H1 (cell line): ENCODE measurements around the gene PPM1L. TPM values are rescaled to one million over a fixed set of nuclear protein-coding genes. Genes with fewer than 3 reads are reported as not detected.

Experiments
- CTCF ChIA-PET: fragments of 300-600 bp; sonication (Branson Sonifier 250); formaldehyde crosslinking; loops from one replicate; lab custom pipeline; 2021; ENCODE audit not compliant: partially characterized antibody; lab: Charles Lee
- POLR2A ChIA-PET: fragments of 300-600 bp; sonication (Branson Sonifier 250); formaldehyde crosslinking; loops from one replicate; lab custom pipeline; 2021; ENCODE audit warnings: inconsistent platforms; ENCODE audit not compliant: partially characterized antibody; lab: Charles Lee
- DNase-seq, 2 experiments: peaks; one replicate each; pipeline versions ENCODE4 v3.0.0 to v3.0.0-alpha.2; 2010 to 2022; ENCODE audit warnings: low spot score in 2 of 2, low read depth in 1 of 2, mixed read lengths in 1 of 2
- FAIRE-seq: peaks from 2 replicates; lab custom pipeline; 2011; peaks lifted over from hg19 to GRCh38; lab: Jason Lieb, UNC
- H2AFZ ChIP-seq: 2 replicates; pipeline ENCODE4 v1.8.1; 2012; ENCODE audit warnings: low read length, inconsistent platforms
- H2AK5ac ChIP-seq: 2 replicates; pipeline ENCODE4 v1.6.1; 2013; ENCODE audit warnings: low read depth, low read length
- H2BK120ac ChIP-seq: replicated peaks from 2 replicates; pipeline ENCODE3; 2013; ENCODE audit warnings: low read depth, low read length, inconsistent platforms
- H2BK12ac ChIP-seq: 2 replicates; pipeline ENCODE4 v1.6.1; 2013; ENCODE audit warnings: low read depth, low read length
- H2BK15ac ChIP-seq: 2 replicates; pipeline ENCODE4 v1.6.1; 2013; ENCODE audit warnings: low read length
- H2BK20ac ChIP-seq: 2 replicates; pipeline ENCODE4 v1.6.1; 2013; ENCODE audit warnings: low read length
- H2BK5ac ChIP-seq: 2 replicates; pipeline ENCODE4 v1.6.1; 2013; ENCODE audit warnings: low read depth, low read length
- H3K14ac ChIP-seq: 2 replicates; pipeline ENCODE4 v1.6.1; 2013; ENCODE audit warnings: inconsistent platforms; ENCODE audit not compliant: insufficient read length
- H3K18ac ChIP-seq: 2 replicates; pipeline ENCODE4 v1.6.1; 2013; ENCODE audit warnings: low read length; ENCODE audit errors: extremely low read depth
- H3K23ac ChIP-seq: 2 replicates; pipeline ENCODE4 v1.6.1; 2013; ENCODE audit warnings: inconsistent platforms; ENCODE audit not compliant: insufficient read length
- H3K23me2 ChIP-seq: 2 replicates; pipeline ENCODE4 v1.6.1; 2013; ENCODE audit warnings: low read depth, low read length
- H3K27ac ChIP-seq: 2 replicates; pipeline ENCODE4 v1.6.1; 2011; ENCODE audit warnings: low read depth, low read length, inconsistent platforms
- H3K27me3 ChIP-seq, 4 experiments: replicated peaks in 1 of 4; 1 replicate in 1 of 4; 2 replicates in 3 of 4; pipeline versions ENCODE4 v1.6.1 to v1.8.1; 2011 to 2013; ENCODE audit warnings: low read length in 3 of 4, mild to moderate bottlenecking in 3 of 4, inconsistent platforms in 2 of 4, mixed read lengths in 2 of 4, moderate library complexity in 1 of 4; ENCODE audit not compliant: control insufficient read depth in 3 of 4, insufficient read depth in 3 of 4; ENCODE audit errors: extremely low read depth in 1 of 4
- H3K36me3 ChIP-seq, 4 experiments: 2 replicates each; pipeline versions ENCODE4 v1.6.1 to v1.8.1; 2011 to 2013; ENCODE audit warnings: mild to moderate bottlenecking in 4 of 4, low read length in 3 of 4, moderate library complexity in 2 of 4, control low read depth in 1 of 4, inconsistent platforms in 1 of 4; ENCODE audit not compliant: insufficient read depth in 4 of 4, control insufficient read depth in 2 of 4
- H3K4ac ChIP-seq: replicated peaks from 2 replicates; pipeline ENCODE3; 2013; ENCODE audit warnings: low read length, low read depth, mixed read lengths, inconsistent platforms; ENCODE audit not compliant: insufficient read length
- H3K4me1 ChIP-seq, 4 experiments: replicated peaks in 1 of 4; 1 replicate in 1 of 4; 2 replicates in 3 of 4; pipeline versions ENCODE4 v1.6.1 to v1.8.1; 2011 to 2013; ENCODE audit warnings: low read length in 3 of 4, inconsistent platforms in 2 of 4, mixed read lengths in 1 of 4; ENCODE audit not compliant: insufficient read depth in 4 of 4, control insufficient read depth in 3 of 4
- H3K4me2 ChIP-seq, 2 experiments: 2 replicates each; pipeline versions ENCODE4 v1.6.1 to v1.8.1; 2011 to 2013; ENCODE audit warnings: low read depth in 2 of 2, low read length in 2 of 2, control low read depth in 1 of 2, inconsistent platforms in 1 of 2, mild to moderate bottlenecking in 1 of 2; ENCODE audit not compliant: insufficient read depth in 1 of 2
- H3K4me3 ChIP-seq, 4 experiments: fragments of 200-600, 300-600 bp in 1 of 4; sonication (generic), shearing (Covaris generic), sonication (Bioruptor Twin) in 1 of 4; 2 replicates each; pipeline versions ENCODE4 v1.5.1 to v1.8.1; 2011 to 2016; ENCODE audit warnings: low read length in 4 of 4, low read depth in 3 of 4, control low read depth in 2 of 4, inconsistent platforms in 2 of 4, mild to moderate bottlenecking in 2 of 4, mixed read lengths in 1 of 4, moderate library complexity in 1 of 4; ENCODE audit not compliant: insufficient read depth in 2 of 4; ENCODE audit errors: extremely low read depth in 1 of 4
- H3K56ac ChIP-seq: replicated peaks from 2 replicates; pipeline ENCODE3; 2013; ENCODE audit warnings: low read depth, mild to moderate bottlenecking, mixed read lengths, low read length, inconsistent platforms; ENCODE audit not compliant: insufficient read length
- H3K79me1 ChIP-seq: 2 replicates; pipeline ENCODE4 v1.6.1; 2013; ENCODE audit warnings: low read depth, low read length, control low read depth
- H3K79me2 ChIP-seq, 2 experiments: 2 replicates each; pipeline versions ENCODE4 v1.6.1 to v1.8.1; 2012 to 2013; ENCODE audit warnings: low read length in 2 of 2, mild to moderate bottlenecking in 2 of 2, inconsistent platforms in 1 of 2; ENCODE audit not compliant: insufficient read depth in 2 of 2, control insufficient read depth in 1 of 2
- H3K9ac ChIP-seq, 4 experiments: replicated peaks in 1 of 4; 1 replicate in 1 of 4; 2 replicates in 3 of 4; pipeline versions ENCODE4 v1.6.1 to v1.8.1; 2011 to 2013; ENCODE audit warnings: low read depth in 3 of 4, low read length in 3 of 4, control low read depth in 2 of 4, mild to moderate bottlenecking in 2 of 4, moderate library complexity in 2 of 4, inconsistent platforms in 1 of 4; ENCODE audit errors: extremely low read depth in 1 of 4
- H3K9me3 ChIP-seq, 2 experiments: 2 replicates each; pipeline versions ENCODE4 v1.6.1 to v1.8.1; 2012 to 2013; ENCODE audit warnings: mild to moderate bottlenecking in 2 of 2, moderate library complexity in 2 of 2, control low read depth in 1 of 2, inconsistent platforms in 1 of 2, low read depth in 1 of 2, low read length in 1 of 2, mixed read lengths in 1 of 2; ENCODE audit not compliant: insufficient read depth in 2 of 2
- H4K20me1 ChIP-seq, 2 experiments: replicated peaks in 1 of 2; 2 replicates each; pipeline versions ENCODE3 to v1.8.1; 2011 to 2013; ENCODE audit warnings: inconsistent platforms in 2 of 2, low read length in 2 of 2, mild to moderate bottlenecking in 1 of 2; ENCODE audit not compliant: insufficient read depth in 2 of 2, control insufficient read depth in 1 of 2
- H4K5ac ChIP-seq: 2 replicates; pipeline ENCODE4 v1.6.1; 2013; ENCODE audit warnings: low read length, low read depth, mixed read lengths, inconsistent platforms; ENCODE audit not compliant: insufficient read length
- H4K8ac ChIP-seq: 2 replicates; pipeline ENCODE4 v1.8.0; 2013; ENCODE audit warnings: mild to moderate bottlenecking, moderate library complexity, low read length, inconsistent platforms; ENCODE audit not compliant: insufficient read depth; ENCODE audit errors: extremely low read depth
- H4K91ac ChIP-seq: replicated peaks from 2 replicates; pipeline ENCODE3; 2013; ENCODE audit warnings: low read length, mixed read lengths, inconsistent platforms; ENCODE audit not compliant: insufficient read length
- BRCA1 ChIP-seq: IDR thresholded peaks from 2 replicates; pipeline ENCODE4 v1.6.1; 2012; ENCODE audit warnings: low read depth, low read length, improper control_type of control experiment
- CREB1 ChIP-seq: IDR thresholded peaks from 2 replicates; pipeline ENCODE4 v1.6.1; 2012; ENCODE audit warnings: inconsistent platforms
- E2F6 ChIP-seq: IDR thresholded peaks from 2 replicates; pipeline ENCODE4 v1.6.1; 2012; ENCODE audit warnings: inconsistent platforms
- EP300 ChIP-seq, 2 experiments: IDR thresholded peaks; 1 replicate in 1 of 2; 2 replicates in 1 of 2; pipeline ENCODE4 v1.6.1; 2011 to 2012; ENCODE audit warnings: low read depth in 2 of 2, low read length in 2 of 2, mild to moderate bottlenecking in 2 of 2, borderline replicate concordance in 1 of 2, inconsistent platforms in 1 of 2, moderate library complexity in 1 of 2
- KDM1A ChIP-seq: fragments of 200-600, 300-600 bp; sonication (generic); IDR thresholded peaks from 2 replicates; pipeline ENCODE4 v1.7.1; 2016; ENCODE audit warnings: mild to moderate bottlenecking, low read length, borderline replicate concordance
- KDM5A ChIP-seq: fragments of 200-600 bp; IDR thresholded peaks from 2 replicates; pipeline ENCODE4 v1.7.1; 2012; ENCODE audit warnings: mild to moderate bottlenecking, low read length, inconsistent platforms, mixed read lengths
- POLR2AphosphoS5 ChIP-seq: IDR thresholded peaks from 2 replicates; pipeline ENCODE4 v1.6.1; 2011; ENCODE audit warnings: low read depth, low read length
- RNF2 ChIP-seq: fragments of 200-900, 300-1000 bp; sonication (generic); IDR thresholded peaks from 2 replicates; pipeline ENCODE4 v1.7.1; 2016; ENCODE audit warnings: borderline replicate concordance, low read depth, mild to moderate bottlenecking, antibody characterized with exemption, low read length; ENCODE audit not compliant: poor library complexity, severe bottlenecking; ENCODE audit errors: missing control alignments
- SP1 ChIP-seq: IDR thresholded peaks from 2 replicates; pipeline ENCODE4 v1.6.1; 2011; ENCODE audit warnings: low read depth, low read length
- WGBS, 2 experiments: shearing (Covaris generic) in 1 of 2; methylation state at CpG; one replicate each; pipeline versions ENCODE4 v1.1.6 to v1.1.7; 2013 to 2015; ENCODE audit warnings: low lambda C conversion rate in 2 of 2, mixed read lengths in 2 of 2, inconsistent platforms in 1 of 2, low coverage in 1 of 2, missing lambda C conversion rate in 1 of 2; ENCODE audit not compliant: insufficient replicate concordance in 2 of 2, insufficient coverage in 1 of 2, insufficient read length in 1 of 2; ENCODE audit errors: extremely low coverage in 1 of 2, missing lambda C conversion rate in 1 of 2; 5-methylcytosine and 5-hydroxymethylcytosine counted together
- polyA plus RNA-seq, 7 experiments: library from polyadenylated mRNA; depleted of rRNA in 3 of 7; stranded (reverse) in 5 of 7; unstranded in 2 of 7; fragments of >200 nt in 5 of 7; fragments of 200-250 nt in 2 of 7; gene quantifications; 1 replicate in 5 of 7; 2 replicates in 1 of 7; 4 replicates in 1 of 7; pipeline versions ENCODE4 v1.2.1 to v1.2.3, GENCODE V29; 2011 to 2013; ENCODE audit warnings: missing spikeins in 2 of 7, mixed read lengths in 2 of 7
- total RNA-seq: library from RNA; stranded (reverse); fragmentation: NEBNext Ultra II Directional; extraction: Animal tissue kit (Norgen Biotek cat#: 25700); gene quantifications from 2 replicates; pipeline ENCODE4 v1.2.1, GENCODE V29; 2021
- TF ChIP-seq, protein P1 (sequence below): IDR thresholded peaks from 2 replicates; pipeline ENCODE4 v1.6.1; 2012; ENCODE audit warnings: low read length, inconsistent platforms

Gene PPM1L
- total and polyA plus RNA-seq, 2 of the 8 experiments (the other 6 are each of a cell fraction or from before 2014, with no cell fraction given), result 2.8 to 18.1 TPM

- H2BK120ac ChIP-seq, result no peak overlapping the region
- 70% methylated on average over 10 of the region's 10 CpGs; no CpG with 5 or more reads in 1 of the 2 experiments for WGBS, 2 experiments
- H3K4me2 ChIP-seq, result no peak overlapping the region
- H3K36me3 ChIP-seq, result no peaks in the 10 kb centered on the region
- no peaks in the 10 kb centered on the region for H3K79me1 ChIP-seq
- no peak overlapping the region for H2AFZ ChIP-seq
- H4K5ac ChIP-seq, result no peak overlapping the region
- no peaks in the 10 kb centered on the region for H3K79me2 ChIP-seq
- no peak overlapping the region for H2AK5ac ChIP-seq
- H2BK15ac ChIP-seq, result no peak overlapping the region
- no peaks in the 10 kb centered on the region for H3K23me2 ChIP-seq
- H4K8ac ChIP-seq, result no peak overlapping the region
- ChIA-PET POLR2A (no interaction called here), CTCF (interaction anchor here (0.6 to 8.3 kb wide), 13 partner anchors 8 to 240 kb away, joined by 3 to 47 read pairs (median 4); no protein-coding TSS in a partner anchor)
- H3K18ac ChIP-seq, result no peak overlapping the region
- H3K27ac ChIP-seq, result no peak overlapping the region
- no peak for FAIRE-seq
- H3K9me3 ChIP-seq, result no peaks in the 10 kb centered on the region
- no peak for DNase-seq
- H3K9ac ChIP-seq, result no peak overlapping the region
- H3K27me3 ChIP-seq, result no peaks in the 10 kb centered on the region
- H3K4me1 ChIP-seq, result no peaks in the 10 kb centered on the region
- H2BK12ac ChIP-seq, result no peak overlapping the region
- H4K20me1 ChIP-seq, result no peaks in the 10 kb centered on the region
- no peak overlapping the region for H3K4me3 ChIP-seq
- no peak overlapping the region for H2BK5ac ChIP-seq
- no peak overlapping the region for H3K56ac ChIP-seq
- no peak overlapping the region for H3K14ac ChIP-seq
- H4K91ac ChIP-seq, result no peak overlapping the region
- no peak for TF ChIP-seq KDM1A
- TF ChIP-seq EP300 (IDR thresholded peaks at IDR 0.05; ENCODE audit: borderline replicate concordance in 1 of 2, low read depth in 2 of 2, low read length in 2 of 2), result no peak
- no peak for TF ChIP-seq CREB1
- TF ChIP-seq E2F6, result no peak
- TF ChIP-seq BRCA1, result no peak
- TF ChIP-seq, protein P1, sequence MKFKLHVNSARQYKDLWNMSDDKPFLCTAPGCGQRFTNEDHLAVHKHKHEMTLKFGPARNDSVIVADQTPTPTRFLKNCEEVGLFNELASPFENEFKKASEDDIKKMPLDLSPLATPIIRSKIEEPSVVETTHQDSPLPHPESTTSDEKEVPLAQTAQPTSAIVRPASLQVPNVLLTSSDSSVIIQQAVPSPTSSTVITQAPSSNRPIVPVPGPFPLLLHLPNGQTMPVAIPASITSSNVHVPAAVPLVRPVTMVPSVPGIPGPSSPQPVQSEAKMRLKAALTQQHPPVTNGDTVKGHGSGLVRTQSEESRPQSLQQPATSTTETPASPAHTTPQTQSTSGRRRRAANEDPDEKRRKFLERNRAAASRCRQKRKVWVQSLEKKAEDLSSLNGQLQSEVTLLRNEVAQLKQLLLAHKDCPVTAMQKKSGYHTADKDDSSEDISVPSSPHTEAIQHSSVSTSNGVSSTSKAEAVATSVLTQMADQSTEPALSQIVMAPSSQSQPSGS, result no peak
- TF ChIP-seq KDM5A, result no peak
- no peak for TF ChIP-seq POLR2AphosphoS5
- TF ChIP-seq SP1, result no peak
- TF ChIP-seq RNF2, result no peak
- no peak overlapping the region for H3K23ac ChIP-seq
- no peak overlapping the region for H3K4ac ChIP-seq
- H2BK20ac ChIP-seq, result no peak overlapping the region
Observed at GRCh38 chr3:160927620-160928019, 171.6 kb downstream of the PPM1L start.
